Erythroblast (primary cell): ENCODE measurements around the gene RGSL1.

ENCODE experiments used
- DNase-seq, 2 experiments: peaks; one replicate each; lab custom pipeline; 2025; lab: John Stamatoyannopoulos, UW
- GATA1 ChIP-seq: IDR thresholded peaks from 2 replicates; pipeline ENCODE4 v1.6.1; 2011; ENCODE audit warnings: low read depth, mild to moderate bottlenecking, control low read depth, low read length, moderate library complexity
- POLR2A ChIP-seq: IDR thresholded peaks from 2 replicates; pipeline ENCODE4 v1.6.1; 2011; ENCODE audit warnings: mild to moderate bottlenecking, low read length

The RGSL1 gene

GRCh38 chr1:182575540-182576149 lies 125.7 kb downstream of the RGSL1 start:
- TF ChIP-seq GATA1 (no peak), POLR2A (no peak)
- DNase-seq, result no peak

- TF ChIP-seq POLR2A (no peak), GATA1 (no peak)
- DNase-seq, result no peak
Measured at GRCh38 chr1:182580736-182581135, 130.8 kb downstream of the RGSL1 start.

GRCh38 chr1:182584746-182585145 lies 134.8 kb downstream of the RGSL1 start:
- TF ChIP-seq POLR2A (no peak), GATA1 (no peak)
- no peak for DNase-seq

DNA sequence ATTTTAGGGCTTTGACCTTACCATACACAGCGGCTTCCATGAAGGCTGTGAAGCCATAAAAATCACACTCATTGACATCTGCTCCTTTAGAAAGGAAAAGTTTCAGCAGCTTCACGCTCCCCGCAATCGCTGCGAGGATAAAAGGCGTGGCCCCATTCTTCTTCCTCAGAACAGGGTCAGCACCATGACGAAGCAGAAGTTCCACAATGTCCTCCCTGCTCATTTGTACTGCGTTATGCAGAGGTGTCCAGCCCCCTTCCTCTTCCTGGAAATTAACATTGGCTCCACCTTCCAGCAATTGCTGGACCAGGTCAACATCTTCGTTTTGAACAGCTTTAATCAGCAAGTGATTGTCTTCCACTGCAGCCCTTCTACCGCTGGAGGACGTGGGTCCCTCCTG lies 136.4 kb downstream of the RGSL1 start:
- DNase-seq, result no peak
- no peak for TF ChIP-seq GATA1
- no peak for TF ChIP-seq POLR2A

DNA sequence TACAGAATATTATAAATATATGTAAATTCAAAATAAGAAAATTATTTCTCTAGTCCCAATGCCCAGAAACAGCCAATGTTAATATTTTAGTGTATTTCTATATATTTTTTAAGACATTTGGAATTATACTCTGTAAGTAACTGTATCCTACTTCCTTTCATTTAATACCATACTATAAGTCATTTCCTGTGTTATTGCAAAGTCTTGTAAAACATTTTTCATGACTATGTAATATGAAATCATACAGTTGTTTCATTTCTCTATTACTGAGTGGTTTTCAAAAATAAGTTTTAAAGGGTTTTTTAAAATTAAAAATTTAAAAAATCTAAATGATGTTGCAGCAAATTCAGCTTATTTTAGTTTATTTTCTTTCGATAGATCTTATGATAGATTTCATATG lies 137.1 kb downstream of the RGSL1 start:
- no peak for DNase-seq

DNA sequence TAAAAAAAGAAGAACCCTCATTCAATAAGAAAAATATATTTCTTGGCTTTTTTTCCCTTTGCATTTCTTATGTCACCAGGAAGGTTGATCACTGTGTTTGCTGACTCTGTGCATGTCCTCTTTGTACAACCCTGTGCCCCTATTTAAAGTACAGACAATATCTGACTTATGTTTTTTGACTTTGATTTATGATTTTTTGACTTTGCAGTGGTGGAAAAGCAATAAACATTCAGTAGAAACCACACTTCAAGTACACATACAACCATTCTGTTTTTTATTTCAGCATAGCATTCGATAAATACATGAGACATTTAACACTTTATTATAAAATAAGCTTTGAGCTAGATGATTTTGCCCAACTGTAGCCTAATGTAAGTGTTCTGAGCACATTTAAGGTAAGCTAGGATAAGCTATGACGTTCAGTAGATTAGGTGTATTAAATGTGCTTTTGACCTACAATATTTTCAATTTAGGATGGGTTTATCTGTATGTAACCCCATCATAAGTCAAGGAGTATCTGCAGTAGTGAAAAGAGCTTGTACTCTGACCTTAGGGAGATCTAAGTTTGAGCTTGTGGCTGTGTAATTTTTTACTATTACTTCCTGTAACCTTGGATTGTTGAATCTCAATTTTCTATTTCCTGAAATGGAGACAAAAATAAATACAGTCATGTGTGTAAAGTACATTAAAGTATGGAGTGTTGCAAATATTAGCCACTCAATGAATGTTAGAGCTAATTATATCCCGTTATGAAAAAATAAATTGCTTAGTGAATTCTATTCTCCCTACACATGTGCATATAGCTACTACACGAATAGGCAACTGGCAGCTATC lies 137.9 kb downstream of the RGSL1 start:
- DNase-seq, result no peak
- TF ChIP-seq POLR2A, result no peak
- TF ChIP-seq GATA1, result no peak

More for the DNA sequence above, 137.1 kb downstream of the RGSL1 start:
- TF ChIP-seq GATA1 (no peak), POLR2A (no peak)

DNA sequence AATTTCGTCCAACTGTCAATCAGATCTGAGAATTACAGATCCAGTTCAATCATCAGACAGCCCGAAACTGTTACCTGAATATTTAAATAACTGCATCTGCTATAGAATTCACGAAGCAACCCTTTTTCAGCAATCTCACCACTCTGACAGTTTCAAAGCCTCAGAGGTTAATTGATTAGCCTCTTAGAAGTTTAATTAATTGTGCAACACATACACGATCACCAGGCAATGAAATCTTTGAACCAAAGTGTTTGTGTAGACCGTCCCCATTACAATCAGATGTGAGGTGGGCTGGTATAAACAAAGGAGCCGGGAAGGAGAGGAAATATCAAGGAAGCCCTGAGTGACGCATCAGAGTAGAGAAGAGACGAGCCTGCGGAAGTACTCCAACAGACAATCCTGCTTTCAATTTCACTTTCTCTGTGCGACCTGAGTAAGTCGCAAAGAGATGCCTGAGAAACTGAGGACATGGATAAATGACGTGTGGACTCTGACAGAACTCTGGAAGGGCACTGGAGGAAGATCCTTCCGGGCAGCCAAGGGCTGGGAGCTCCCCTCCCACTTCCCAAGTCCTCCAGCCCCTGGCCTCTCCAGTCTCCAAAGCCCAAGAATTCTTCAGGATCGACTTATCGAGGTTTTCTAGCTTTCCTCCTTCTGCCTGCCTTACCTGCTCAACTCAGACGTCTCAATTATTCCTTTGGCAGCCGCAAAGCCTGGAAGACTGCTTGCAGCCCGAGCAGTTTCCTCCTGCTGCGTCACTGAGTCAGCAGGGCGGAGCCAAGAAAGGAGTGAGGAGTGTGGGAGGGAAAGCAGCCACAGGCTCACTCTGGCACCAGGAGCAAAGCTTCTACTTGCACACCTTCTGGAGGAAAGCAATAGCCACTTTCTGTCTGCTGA lies 138.8 kb downstream of the RGSL1 start, which contains the start of gene RNASEL:
TSS of gene RNASEL (minus strand) at position 757 of the 897 bp plus-strand sequence. CDS start 2,450 bp downstream, outside the sequence.
- peak; percentile 71 to 81 for DNase-seq
- TF ChIP-seq GATA1 (no peak), POLR2A (peak; percentile 75)

- no peak for DNase-seq
- no peak for TF ChIP-seq POLR2A
- TF ChIP-seq GATA1, result no peak
Measured at GRCh38 chr1:182589520-182589919, 139.6 kb downstream of the RGSL1 start.

GRCh38 chr1:182589931-182590330 lies 140.0 kb downstream of the RGSL1 start:
- no peak for DNase-seq
- no peak for TF ChIP-seq POLR2A
- no peak for TF ChIP-seq GATA1

- peak; percentile 58 to 79 for DNase-seq
- no peak for TF ChIP-seq POLR2A
- TF ChIP-seq GATA1, result no peak
Measured at GRCh38 chr1:182595641-182596240, 145.8 kb downstream of the RGSL1 start.

GRCh38 chr1:182596934-182597333 lies 147.0 kb downstream of the RGSL1 start:
- DNase-seq, result peak in 1 of 2 experiments; percentile 5
- TF ChIP-seq POLR2A, result no peak
- no peak for TF ChIP-seq GATA1

DNA sequence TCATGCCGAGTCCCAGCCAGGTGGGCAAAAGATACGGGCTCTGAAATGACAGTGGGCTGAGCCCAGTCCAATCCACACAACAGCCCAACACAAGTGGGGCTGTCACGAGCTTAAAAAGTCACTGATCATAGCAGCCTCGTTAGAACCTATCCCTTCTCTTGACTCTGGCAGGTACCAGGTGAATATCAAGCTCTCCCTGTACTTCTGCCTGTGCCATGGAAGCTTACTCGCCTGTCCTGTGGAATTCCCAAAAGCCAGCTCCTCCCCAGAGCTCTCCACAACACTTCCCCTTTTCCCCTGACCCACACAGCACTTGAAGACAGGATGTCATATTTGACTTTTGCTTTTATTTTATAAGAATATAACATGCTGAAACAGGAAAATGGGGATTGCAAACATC lies 148.3 kb downstream of the RGSL1 start:
- no peak for DNase-seq
- TF ChIP-seq GATA1, result no peak
- TF ChIP-seq POLR2A, result no peak

DNA sequence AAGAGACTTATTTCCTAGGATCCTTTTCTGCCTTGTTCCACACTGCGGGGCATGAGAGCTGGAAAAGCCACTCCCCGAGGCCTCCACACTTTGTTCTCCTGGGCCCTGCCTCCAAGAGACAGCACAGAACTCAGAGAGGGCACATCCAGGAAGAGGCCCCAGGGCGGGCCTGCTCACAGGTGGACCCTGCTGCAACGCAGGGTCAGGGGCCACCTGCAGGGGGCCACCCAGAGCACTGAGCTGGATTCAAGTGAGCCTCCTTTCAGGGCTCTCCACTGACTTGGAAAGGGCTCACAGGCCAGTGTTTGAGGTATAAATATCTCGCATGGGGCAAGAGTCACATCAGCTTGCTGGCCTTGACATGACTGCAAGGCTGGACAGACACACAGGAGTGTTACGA lies 149.4 kb downstream of the RGSL1 start:
- TF ChIP-seq GATA1 (no peak), POLR2A (no peak)
- peak; percentile 20 to 37 for DNase-seq
